ENCODE data around the gene PPFIA2.

The PPFIA2 gene

GRCh38 chr12:81759190-81760051, at the start of gene PPFIA2:
PPFIA2 (minus strand) TSS chr12:81759350.
- DNase-seq (ENCODE audit: low spot score), result peak; percentile 81

DNA sequence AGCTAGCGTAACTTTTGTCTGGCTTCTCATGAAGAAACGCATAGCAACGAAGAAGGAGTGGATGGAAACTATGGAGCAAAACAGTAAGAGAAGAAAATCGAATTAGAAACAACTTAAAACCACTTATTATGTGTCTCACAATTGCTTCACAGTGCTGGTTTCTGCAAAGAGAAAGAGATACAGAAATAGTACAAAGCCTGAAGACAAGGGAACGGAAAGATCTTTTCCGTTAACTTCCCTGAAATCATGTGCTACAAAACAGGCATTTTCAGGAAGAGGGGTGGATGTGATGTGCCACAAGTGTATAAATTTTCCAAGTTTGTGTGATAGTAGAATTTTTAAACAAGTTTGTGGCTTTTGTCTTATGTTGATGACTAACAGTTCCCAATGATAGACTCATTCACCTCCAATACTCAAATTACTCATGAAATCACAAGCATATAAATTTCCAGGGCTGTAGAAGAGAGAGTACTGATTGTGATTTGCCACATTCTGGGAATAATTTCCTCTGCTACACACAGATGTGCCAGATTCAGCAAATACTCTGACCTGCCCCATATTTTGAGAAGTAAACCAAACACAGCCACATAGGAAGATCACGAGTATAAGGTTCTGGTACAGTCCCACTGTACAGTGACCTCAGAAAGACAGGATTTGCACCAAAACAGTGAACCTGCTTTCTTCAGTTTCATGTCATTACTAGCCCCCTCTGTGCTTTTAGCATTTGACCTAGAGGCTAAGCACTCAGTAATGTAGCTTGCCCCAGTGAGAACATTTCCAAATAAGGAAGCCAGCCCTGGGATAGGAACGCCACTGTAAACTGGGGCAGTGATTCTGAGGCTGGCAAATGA, 41.4 kb upstream of the PPFIA2 start:
- DNase-seq (ENCODE audit: low spot score), result no peak

DNA sequence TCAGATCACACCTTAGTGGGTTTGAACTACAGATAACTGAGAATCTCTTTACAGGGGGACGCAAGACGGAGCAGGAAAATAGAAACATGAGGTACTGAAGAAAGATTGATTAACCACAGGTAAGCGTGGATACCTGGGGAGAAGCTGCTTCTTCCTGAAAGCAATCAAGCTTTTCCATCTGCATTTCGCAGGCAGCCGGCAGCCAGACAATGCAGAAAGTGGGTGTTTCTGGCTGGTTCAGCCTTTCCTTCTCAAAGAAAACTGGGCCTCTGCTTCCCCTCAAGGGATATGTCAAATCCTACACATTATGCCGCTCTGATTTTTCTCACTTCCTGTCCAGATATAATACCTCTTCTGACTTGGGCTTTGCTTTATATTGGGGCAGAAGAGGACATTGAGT, 39.1 kb upstream of the PPFIA2 start:
- DNase-seq (ENCODE audit: low spot score), result no peak

DNA sequence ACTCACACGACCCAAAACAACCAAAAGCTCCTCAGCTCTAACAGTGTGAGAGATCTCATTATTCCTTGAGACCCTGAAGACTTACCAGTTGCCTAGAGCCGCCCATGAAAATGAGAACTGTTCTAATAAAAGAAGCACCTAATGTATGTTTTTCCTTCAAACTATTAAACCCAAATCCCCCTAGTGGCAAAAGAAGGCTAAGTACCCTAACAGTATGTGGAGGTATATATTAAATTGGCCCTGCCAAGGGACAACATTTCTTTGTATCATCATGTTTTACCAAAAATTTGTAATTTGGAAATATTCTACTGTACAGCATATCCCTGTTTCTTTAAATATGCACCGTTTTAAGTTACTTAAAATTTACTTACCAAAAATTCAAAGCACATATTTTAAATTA, 38.0 kb upstream of the PPFIA2 start:
- DNase-seq (ENCODE audit: low spot score), result peak; percentile 16

DNA sequence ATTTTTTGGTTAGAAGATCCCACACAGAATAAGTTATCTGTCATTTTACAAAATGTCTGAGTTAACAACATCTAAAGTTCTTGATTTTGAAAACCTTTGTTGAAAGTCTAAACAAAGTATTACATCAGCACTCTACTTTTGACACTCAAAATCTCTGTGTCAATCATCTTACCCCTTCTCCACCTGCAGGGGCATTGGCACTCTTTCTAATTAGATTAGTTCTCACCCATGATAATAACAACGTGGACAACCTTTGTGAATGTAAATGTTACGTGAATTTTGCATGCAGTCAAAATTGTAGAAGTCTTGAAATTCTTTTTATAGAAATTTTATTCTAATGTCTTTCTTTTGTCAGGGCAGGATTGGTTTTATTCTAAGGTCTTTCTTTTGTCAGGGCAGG, 33.5 kb upstream of the PPFIA2 start:
- no peak for DNase-seq (ENCODE audit: low spot score)

GRCh38 chr12:81779216-81779615, 20.1 kb upstream of the PPFIA2 start:
- DNase-seq (ENCODE audit: low spot score), result no peak

GRCh38 chr12:81778719-81779118, 19.6 kb upstream of the PPFIA2 start:
- DNase-seq (ENCODE audit: low spot score), result no peak

DNA sequence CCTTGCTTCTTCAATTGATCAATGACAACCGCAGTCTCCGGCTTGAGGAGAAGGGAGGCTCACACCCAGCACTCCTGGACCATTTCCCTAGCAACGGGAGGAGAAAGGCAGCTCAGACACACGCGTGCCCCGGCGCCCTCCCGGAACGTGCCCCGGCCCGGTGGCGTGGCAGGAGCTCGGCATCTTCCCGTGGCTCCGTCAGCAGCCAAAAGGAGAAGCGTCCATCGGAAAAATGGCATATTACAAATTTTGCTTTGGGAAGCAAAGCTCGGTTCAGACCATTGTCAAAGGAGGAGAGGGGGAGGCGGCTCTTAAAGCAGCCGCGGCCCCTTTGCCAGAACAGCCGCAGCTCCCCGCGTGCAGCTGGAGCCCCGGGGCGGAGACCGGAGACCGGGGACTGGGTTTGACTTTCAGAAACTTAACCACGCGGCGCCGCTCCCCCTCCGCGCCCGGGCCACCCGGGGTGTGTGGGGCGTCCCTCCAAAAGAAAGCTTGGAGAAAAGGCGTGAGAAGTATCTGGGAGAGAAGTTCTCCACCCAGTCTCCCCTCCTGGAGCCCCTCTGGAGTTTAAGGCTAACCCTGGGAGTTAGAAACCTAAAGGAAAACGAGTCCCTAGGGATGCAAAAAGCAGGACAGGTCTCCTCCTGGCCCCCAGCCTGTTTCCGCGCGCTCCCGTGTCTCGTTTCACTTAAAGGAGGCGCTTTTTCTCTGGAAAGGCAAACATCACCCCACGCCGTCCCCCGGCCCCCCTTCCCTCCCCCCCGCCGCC, 545 bp downstream of the PPFIA2 start:
- DNase-seq (ENCODE audit: low spot score), result peak; percentile 75

DNA sequence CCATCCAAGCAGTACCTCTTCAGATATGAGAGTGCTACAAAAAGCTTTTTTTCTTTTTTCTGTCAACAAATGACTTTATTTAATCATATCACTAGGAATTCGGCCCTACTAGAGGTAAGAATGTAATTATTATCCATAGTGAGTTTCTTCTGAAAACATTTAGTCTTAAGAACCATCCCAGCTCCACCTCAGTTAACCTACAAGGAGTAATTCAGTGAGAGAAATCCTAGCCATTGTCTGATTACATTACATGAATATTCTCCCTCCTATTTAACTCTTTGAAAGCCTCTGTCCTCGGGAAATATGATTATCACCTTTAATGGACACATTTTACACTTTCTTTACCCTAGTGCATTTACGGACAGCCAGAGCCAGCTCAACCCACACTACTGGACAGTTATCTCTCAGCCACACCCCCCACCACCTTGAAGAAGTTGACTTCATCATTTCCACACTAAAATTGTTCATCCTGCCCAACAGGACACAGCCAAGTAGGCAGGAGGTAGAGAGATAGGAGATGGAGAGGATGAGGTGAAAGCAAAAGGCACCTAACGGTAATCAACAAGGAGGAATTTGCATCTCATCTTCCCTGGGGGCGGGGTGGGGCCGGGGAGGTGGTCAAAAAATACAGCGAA, 1.3 kb downstream of the PPFIA2 start:
- peak; percentile 55 for DNase-seq (ENCODE audit: low spot score)

GRCh38 chr12:81729781-81730180, 29.4 kb downstream of the PPFIA2 start:
- DNase-seq (ENCODE audit: low spot score), result no peak

- no peak for DNase-seq (ENCODE audit: low spot score)
Measured at GRCh38 chr12:81727391-81727790, 31.8 kb downstream of the PPFIA2 start.

- DNase-seq (ENCODE audit: low spot score), result no peak
Measured at GRCh38 chr12:81726634-81727033, 32.5 kb downstream of the PPFIA2 start.

DNA sequence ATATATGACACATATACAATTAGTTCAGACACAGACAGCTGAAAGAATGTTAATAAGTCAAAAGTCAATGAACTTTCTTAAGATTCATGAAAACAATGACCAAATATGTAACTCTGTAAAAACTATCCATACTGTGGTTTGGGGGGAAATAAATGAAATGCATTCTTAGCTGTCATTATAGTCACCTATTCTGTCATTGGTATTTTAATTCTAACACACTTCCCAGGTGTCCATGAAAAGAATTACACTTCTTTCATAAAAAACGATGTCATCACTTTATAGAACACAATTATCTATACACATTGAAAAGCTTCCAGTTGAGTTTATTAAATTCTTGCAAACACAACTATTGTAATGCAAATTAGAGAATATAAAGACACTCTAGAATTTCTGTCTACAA, 35.8 kb downstream of the PPFIA2 start:
- DNase-seq (ENCODE audit: low spot score), result no peak

- DNase-seq (ENCODE audit: low spot score), result no peak
Measured at GRCh38 chr12:81722004-81722403, 37.1 kb downstream of the PPFIA2 start.

- DNase-seq (ENCODE audit: low spot score), result peak; percentile 18
Measured at GRCh38 chr12:81718616-81719015, 40.5 kb downstream of the PPFIA2 start.

GRCh38 chr12:81712536-81712935, 46.6 kb downstream of the PPFIA2 start:
- DNase-seq (ENCODE audit: low spot score), result no peak

DNA sequence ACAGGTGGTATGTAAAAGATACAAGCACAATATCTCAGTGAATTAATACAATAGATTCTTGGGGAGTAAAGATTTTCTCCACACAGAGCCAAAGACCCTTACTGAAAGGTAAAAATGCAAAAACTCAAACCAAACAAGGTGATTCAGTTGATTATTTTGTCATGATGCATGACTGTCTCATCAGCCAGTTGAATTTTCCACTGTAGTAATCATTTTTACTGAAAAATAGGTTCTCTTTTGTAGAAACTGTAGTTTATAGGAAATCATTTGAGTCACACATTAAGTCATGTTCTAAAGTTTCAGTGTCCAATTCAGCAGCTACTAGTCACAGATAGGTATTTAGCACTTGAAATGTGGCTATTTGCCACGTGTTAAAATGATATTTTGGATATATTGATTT, 53.6 kb downstream of the PPFIA2 start:
- DNase-seq (ENCODE audit: low spot score), result no peak

GRCh38 chr12:81699551-81699950, 59.6 kb downstream of the PPFIA2 start:
- DNase-seq (ENCODE audit: low spot score), result no peak

- no peak for DNase-seq (ENCODE audit: low spot score)
Measured at GRCh38 chr12:81692008-81692407, 67.1 kb downstream of the PPFIA2 start.

GRCh38 chr12:81683881-81684280, 75.3 kb downstream of the PPFIA2 start:
- no peak for DNase-seq (ENCODE audit: low spot score)

GRCh38 chr12:81679614-81680013, 79.5 kb downstream of the PPFIA2 start:
- DNase-seq (ENCODE audit: low spot score), result no peak

DNA sequence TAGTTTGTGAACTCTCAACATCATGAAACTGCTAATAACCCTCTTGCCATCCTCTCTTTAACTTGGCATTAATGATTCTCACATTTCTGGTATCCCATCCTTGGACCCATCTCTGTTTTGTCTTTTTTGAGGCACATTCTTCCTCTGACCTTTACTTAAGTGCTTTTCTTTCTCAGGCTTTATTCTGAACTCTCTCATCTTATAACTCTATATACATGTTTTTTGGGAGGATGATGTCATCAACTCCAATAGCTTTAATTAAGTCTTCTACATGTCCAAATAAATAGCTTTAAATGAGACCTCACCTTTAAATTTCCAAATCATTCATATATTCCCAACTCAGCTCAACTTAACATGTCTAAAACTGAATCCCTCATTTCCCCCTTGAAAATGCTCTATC, 88.4 kb downstream of the PPFIA2 start:
- no peak for DNase-seq (ENCODE audit: low spot score)

All from cerebellar cortex (tissue), 1 donor.